Endometrial microvascular endothelial cells (primary cell): ENCODE measurements around the gene XAGE3. TPM values are rescaled to one million over a fixed set of nuclear protein-coding genes. Genes with fewer than 3 reads are reported as not detected.
"Not testable (repeated sequence)": the region's sequence is repeated elsewhere in the genome, so short reads cannot be mapped to it uniquely, and the experiment has no call there.

Source experiments
- in situ Hi-C: cut with HindIII; loops from 2 replicates; pipeline ENCODE4 v1.10.0; 2017; ENCODE audit warnings: low sequenced_read_pairs, low pct_unique_long_range_greater_than_20kb; ENCODE audit errors: inconsistent ontology term
- total RNA-seq: library from RNA; depleted of rRNA; stranded (reverse); fragments of >200 nt; gene quantifications from one replicate; pipeline ENCODE4 v1.2.3, GENCODE V29; 2015; ENCODE audit errors: inconsistent ontology term

The XAGE3 gene
- not detected for total RNA-seq

- in situ Hi-C loops = no loop called here
Measured at GRCh38 chrX:52867610-52868348, at the start of gene XAGE3. XAGE3 (minus strand) TSS chrX:52868083; CDS start chrX:52867133, 950 bp downstream.

DNA sequence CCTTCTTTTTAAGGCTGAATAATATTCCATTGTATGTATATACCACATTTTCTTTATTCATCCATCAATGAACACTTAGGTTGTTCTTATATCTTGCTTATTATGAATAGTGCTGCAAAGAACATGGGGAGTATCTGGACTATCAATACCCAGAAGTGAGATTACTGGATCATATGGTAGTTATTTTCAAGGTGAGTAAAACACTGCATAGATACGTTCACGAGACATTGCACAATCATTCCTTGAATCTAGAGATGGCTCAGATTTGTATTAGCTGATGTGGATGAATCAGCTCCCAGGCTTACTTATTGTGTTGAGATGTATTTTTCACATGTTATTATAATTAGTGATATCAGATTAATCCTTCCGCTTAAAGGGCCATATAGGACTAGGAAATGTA lies 46.8 kb upstream of the XAGE3 start:
- in situ Hi-C loops = not testable (repeated sequence)

DNA sequence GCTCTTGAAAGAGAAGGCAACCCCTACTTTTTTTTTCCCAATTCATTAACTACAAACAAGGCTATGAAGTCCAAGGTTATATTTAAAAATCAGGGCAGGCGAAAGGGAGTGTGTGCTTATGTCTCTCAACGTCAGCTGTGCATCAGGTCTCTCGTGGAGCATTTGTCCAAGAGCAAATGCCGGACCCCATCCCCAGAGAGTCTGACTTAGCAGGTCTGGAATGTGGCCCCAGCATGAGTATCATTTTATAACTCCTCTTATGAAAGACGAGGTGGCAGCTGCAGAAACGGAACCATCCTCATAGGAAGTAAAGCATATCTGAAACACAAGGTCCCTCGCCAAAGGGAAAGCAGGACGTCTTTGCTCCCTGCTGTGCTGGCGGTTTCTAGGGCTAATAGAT lies 45.8 kb upstream of the XAGE3 start:
- in situ Hi-C loops = not testable (repeated sequence)

DNA sequence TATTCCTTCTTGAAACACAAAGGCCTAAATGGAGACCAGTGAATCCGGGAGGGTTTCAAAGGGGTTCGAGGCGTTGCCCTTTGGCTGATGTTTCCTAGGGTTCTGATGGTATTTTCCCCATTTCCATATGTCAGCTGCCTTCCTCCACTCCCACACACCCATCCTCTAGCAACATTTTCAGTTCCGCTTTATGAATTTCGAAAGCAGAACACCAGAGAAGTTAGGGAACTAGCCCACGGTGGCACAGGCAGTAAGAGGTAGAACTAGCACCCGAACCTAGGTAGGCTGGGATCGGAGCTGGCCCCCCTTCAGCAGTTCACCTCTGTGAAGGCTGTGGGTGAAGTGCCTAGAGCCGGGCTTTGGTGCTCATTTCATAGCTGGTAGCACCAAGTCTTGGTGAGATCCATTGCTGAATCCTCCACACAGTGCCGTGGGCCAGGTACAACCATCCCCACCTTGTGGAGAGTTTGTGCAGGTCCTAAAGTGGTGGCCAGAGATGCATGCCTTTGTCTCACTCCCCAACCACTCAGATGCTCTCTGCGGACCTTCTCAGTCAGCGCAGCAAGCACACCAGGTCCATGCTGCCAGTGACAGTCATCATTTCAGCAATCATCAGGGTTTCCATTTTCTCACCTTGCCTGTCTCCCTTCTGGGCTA lies 41.6 kb upstream of the XAGE3 start:
- in situ Hi-C loops = not testable (repeated sequence)

DNA sequence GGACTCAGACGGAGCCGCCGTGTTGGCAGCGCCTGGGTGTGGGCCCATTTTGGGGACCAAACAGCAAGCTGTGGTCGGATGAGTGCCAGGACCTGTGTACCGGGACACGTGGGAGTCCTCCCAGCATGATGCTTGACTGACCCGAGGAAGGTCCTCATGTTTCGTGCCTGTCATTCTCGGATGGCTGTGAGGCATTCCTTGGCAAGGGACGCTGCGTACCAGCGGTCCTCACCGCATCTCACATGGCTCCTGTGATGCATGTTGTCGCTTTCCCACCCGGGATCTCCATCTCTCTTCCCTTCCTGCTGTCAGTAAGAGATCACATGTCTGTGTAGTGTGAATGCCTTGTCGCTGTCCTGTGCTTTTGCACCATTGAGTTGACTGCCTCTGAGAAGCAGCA lies 40.0 kb upstream of the XAGE3 start:
- in situ Hi-C loops = not testable (repeated sequence)

DNA sequence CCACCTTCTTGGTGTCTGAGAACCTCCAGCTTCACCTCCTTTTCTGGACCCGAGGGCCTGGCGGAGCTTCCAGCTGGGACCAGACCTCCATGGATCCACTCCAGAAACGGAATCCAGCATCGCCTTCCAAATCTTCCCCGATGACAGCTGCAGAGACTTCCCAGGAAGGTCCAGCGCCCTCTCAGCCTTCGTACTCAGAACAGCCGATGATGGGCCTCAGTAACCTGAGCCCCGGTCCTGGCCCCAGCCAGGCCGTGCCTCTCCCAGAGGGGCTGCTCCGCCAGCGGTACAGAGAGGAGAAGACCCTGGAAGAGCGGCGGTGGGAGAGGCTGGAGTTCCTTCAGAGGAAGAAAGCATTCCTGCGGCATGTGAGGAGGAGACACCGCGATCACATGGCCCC lies 39.3 kb upstream of the XAGE3 start:
- in situ Hi-C loops = not testable (repeated sequence)

- in situ Hi-C loops = not testable (repeated sequence)
Measured at GRCh38 chrX:52906072-52906471, 38.2 kb upstream of the XAGE3 start.

DNA sequence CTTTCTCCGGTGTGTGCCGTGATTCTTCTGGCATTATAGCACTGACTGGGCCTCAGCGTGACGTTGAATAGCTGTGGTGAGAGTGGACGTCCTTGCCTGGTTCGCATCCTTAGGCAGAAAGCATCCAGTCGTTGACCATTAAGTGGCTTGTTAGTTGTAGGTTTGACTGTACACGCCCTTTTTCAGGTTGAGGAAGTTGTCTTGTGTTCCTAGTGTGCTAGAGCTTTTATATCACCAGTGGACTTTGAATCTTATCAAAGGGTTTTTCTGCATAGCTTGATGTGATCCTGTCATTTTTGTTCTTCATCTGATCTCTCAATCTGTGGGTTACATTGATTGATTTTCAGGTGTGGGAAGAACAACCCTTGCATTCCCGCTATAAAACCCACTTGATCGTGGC lies 37.6 kb upstream of the XAGE3 start:
- in situ Hi-C loops = not testable (repeated sequence)

DNA sequence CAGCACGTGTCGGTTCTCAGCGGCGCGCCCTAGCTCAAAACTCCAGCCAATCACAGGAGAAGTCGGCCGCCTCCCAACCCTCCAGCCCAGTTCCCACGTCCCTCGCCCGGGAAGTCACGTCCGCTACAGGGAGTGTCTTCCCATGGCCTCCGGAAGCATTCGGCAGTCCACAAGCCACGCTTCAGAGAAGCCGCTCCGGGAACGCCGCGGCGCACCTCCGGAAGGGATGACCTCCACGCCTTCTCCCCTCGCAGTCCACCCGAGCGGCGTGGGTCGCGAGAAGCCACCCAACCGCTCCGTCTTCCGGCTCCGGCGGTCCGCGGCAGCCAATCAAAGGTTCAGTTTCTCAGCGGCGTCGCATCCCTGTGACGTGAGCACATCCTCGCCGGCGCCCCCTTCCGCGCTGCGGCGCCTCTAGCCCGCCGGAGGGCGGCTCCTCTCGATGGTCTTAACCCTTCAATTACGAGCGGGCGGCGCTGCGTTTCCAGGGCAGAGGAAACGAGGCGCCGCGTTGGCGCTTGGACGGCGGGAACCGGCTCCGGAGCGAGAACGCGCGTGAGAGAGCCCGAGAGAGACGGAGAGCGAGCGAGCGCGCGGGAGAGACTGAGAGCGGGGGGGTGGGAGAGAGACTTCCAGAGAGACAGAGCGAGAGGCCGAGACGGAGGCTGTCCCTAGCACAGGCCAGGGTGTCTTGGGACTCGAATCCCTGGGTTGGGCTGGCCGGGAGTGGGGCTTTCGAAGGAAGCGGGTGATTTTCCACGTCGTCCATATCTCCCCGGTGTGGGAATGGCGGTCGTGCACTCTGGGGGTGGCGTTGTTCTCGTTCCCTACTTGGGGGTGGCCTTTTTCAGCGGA lies 29.2 kb upstream of the XAGE3 start, which contains the start of gene FAM156B:
TSS of gene FAM156B (plus strand) at position 476 of the 855 bp plus-strand sequence. CDS start 9,896 bp downstream, outside the sequence.
- in situ Hi-C loops = not testable (repeated sequence)

- in situ Hi-C loops = not testable (repeated sequence)
Measured at GRCh38 chrX:52896438-52896837, 28.6 kb upstream of the XAGE3 start.

DNA sequence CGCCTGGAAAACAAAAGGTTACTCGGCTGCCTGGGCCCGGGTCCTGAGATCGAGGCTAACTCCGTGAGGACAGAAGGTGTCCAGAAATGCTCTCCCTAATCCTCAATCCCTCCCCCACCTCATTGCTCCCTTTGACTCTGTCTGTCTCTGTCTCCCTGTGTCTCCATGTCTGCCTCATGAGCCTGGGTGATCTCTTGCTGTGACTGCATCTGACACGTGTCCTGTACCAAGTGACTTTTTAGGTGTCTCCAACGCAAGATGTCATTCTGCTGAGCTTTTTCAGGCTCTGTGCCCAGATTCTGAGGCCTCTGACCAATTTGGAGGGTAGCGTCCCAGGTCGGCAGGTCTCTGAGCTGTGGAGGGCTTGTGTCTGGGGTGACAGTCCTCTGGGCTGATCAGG lies 20.2 kb upstream of the XAGE3 start:
- in situ Hi-C loops = not testable (repeated sequence)

GRCh38 chrX:52887459-52887858 lies 19.6 kb upstream of the XAGE3 start:
- in situ Hi-C loops = not testable (repeated sequence)

- in situ Hi-C loops = not testable (repeated sequence)
Measured at GRCh38 chrX:52876386-52876785, 8.5 kb upstream of the XAGE3 start.

GRCh38 chrX:52875436-52875835 lies 7.6 kb upstream of the XAGE3 start:
- in situ Hi-C loops = not testable (repeated sequence)

- in situ Hi-C loops = no loop called here
Measured at GRCh38 chrX:52874661-52875060, 6.8 kb upstream of the XAGE3 start.

GRCh38 chrX:52873825-52874224 lies 5.9 kb upstream of the XAGE3 start:
- in situ Hi-C loops = not testable (repeated sequence)

DNA sequence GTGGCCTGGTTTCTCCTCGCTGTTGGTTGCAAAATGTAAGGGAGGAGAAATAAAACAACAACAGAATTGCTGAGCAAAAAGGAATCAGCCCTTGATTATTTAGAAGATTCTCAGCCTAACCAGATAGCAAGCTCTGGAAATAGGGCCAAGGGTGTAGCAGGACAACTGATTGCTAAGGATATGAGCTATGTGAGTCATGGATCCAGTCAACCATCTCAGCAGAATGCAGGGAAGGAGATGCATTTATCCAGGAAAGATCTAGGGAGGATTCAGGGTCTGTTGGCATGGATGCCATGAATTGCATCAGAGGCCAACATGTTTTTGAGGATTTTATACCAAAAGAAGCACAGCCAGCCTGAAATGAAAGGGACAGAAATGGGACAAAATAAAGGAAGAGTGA lies 2.2 kb upstream of the XAGE3 start:
- in situ Hi-C loops = no loop called here

DNA sequence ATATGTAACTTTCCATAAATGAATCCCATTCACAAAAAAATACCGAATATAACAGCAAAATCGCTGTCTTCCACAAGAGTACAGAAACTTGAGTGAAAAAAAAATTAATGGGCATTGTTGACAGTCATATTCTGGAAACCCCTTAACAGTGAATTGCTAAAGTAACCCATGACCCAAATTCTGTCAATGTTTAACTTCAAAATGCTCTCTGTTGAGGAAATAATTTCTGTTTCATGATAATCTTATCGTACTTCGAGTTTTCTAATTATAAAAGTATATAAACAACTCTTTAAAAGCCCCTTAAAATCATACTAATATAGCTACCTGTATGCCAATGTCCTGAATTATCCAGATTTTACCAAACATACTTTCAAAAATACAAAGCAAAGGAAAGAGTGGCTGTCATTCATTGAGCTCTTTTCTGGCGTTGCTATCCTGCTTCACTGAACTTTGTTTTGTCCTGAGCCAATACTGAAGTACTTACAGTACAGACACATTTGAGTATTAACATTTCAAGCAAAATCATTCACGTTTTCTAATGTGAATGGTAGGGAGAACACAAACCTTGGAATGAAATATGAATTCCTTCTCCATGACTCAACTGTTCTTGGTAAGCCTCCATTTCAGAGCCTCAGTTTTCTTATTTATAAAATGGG lies 2.4 kb downstream of the XAGE3 start:
- in situ Hi-C loops = no loop called here

DNA sequence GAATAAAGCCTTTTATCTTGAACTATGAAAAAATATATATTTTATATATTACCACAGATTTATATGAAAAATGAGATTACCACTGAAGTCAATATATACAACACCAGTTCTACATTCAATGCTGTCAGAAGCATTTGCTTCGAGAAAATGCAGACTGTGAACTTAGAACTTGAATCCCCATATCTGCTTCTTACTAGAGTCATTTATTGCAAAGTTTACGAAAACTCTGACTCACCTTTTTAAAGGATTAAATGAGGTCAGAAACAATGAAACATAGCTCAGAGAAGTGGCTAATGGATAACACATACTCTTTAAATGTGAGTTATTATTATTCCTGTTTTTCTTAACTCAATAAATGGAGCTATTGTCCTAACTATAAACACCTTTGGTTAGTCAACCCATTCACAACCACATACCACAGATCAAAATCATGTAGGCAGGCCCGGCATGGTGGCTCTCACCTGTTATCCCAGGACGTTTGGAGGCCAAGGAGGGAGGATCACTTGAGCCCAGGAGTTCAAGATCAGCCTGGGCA lies 10.8 kb downstream of the XAGE3 start:
- in situ Hi-C loops = not testable (repeated sequence)
